CD4-positive, alpha-beta T cell treated with Interleukin-17A for 1 hour (primary cell): ENCODE results near the gene TMEM9.
A peak's percentile ranks its signal among the peaks of the same experiment; 100 is the strongest.

ENCODE experiments used
- DNase-seq: peaks from one replicate; pipeline ENCODE4 v3.0.0-alpha.2; 2020

Gene TMEM9

DNA sequence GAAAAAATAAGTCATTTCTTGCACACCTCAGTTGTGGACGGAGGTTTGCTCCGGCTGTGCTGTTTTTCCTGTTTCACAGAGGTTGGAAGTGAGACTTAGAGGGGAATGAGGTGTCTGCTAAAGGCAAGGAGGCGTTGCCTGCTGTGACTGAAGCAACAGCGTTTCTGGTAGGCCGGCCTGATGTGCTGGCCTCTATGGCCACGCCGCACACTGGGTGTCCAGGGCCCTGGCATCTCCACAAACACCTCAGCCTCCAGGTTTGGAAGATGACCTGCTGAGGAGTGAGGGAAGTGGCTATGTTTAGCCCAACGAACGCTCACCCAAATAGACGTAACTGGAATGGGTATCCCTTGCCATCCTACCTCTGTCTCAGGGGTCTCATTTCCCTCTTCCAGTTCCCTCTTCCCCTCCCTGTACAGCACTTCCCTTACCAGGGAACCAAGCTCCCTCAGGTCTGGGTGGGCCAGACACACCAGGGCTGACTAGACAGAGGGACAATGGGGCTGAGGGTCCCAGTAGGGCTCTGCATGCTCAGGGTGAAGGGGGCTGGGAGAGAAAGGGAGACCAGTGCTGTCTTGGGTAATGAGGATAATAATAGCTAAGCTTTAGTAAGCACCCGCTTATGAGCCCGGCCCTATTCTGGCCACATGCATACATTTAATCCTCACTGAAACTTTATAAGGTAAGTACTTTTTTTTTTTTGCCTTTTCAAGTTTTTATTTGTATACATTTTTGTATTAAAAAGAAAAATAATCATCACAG lies 53.9 kb downstream of the TMEM9 start:
- no peak for DNase-seq

DNA sequence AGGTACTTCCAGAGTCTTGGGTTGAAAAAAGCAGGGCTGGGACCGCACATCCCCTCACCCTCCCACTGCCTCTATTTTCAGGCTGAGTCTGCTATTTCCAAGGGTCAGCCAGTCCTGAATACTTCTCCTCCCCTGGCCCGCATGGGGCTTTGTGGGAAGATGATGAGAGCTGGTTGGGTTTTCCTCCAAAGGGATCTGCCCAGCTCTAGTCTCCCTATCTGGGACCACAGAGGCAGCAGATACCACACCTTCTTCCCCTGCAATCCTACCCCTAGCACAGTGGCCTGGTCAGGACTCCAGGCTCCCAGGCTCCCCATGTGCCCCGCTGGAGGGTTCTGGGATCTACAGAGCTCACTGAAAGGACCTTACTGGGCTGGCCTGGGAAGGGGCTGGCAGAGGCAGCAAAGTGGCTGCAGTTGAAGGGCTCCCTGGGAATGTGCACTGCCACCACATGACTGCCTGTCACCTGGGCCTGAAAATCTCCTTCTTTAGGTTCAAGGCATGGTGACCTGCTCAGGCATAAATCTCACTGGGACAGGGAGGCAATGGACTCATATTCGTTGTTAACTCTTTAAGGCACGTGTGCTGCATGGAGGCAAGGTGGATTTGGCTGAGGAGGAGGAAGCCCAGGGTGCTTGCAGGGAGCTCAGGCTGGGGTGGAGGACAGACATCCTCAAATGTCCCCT lies 55.1 kb downstream of the TMEM9 start:
- no peak for DNase-seq

- DNase-seq = no peak
These were observed 57.1 kb downstream of the TMEM9 start for GRCh38 chr1:201096977-201097856.

DNA sequence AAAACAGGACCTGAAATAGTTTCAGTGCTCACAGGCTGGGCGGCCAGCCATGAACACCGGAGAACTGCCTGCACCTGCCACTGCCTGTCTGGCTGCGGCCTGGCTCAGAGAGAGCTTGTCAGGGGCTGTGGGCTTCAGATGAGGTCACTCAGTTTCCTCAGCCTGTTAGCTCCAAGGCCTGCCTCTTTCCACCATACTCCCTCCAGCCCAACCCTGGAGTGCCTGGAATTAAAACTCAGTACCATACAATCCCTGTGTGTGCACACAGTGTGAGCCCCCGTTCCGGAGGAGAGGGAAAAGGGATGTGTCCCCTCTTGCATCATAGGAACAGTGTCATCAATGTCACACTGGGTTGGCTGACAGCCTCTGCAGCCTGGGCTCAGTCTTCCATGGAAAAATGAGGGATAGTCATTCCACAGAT lies 58.2 kb downstream of the TMEM9 start:
- no peak for DNase-seq

DNA sequence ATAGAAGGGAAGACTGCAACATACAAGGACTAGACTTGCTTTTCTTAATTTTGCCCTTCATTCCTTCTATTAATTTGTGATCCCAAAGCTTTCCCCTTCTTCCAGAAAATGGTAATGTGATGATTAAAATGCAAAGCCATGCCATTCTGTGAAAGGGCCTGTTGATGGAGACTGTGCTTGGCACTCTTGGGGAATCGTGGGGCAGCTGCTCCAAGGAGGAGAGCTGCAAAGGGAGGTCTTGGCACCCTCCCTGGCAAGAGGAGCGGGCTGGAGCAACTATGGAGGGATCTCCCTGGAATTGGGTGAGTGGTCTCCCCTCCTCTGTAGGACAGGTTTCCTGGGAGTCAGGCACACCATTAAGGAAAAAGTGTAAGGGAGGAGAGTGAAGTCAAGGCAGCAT lies 58.7 kb downstream of the TMEM9 start:
- DNase-seq = no peak

DNA sequence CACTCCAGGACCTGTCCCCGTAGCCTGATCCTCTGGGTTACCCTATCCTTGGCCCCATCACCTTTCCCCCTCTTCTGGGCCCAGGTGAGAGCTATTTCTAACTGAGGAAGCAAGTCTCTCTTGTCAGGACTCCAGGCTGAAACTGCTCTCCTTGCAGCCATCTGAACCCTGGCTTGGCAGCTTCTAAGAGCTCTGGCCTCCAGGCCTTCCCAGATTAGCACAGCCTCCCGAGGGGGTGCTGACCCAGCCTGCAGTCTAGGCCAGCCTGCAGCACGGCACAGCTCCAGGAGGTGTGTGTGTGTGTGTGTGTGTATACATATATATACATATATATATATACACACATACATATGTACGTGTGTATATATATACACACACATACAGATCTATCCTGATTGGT lies 59.4 kb downstream of the TMEM9 start:
- no peak for DNase-seq

DNA sequence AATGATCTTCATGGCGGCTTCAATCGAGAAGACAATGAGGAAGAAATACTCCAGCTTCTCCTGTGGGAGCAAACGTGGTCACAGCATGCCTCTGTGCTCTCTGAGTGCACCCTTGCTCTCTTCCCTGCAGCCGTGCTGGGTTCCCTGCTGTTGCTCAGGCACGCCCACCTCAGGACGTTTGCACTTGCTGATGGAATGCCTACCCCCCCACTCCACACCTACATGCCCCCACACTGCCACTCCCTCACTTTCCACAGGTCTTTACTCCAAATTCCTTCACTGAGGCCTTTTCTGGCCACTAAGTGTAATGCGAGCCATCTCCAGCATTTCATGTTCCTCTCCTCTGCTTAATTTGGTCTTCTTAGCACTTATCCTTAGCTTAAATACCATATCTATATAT lies 60.3 kb downstream of the TMEM9 start:
- no peak for DNase-seq

DNA sequence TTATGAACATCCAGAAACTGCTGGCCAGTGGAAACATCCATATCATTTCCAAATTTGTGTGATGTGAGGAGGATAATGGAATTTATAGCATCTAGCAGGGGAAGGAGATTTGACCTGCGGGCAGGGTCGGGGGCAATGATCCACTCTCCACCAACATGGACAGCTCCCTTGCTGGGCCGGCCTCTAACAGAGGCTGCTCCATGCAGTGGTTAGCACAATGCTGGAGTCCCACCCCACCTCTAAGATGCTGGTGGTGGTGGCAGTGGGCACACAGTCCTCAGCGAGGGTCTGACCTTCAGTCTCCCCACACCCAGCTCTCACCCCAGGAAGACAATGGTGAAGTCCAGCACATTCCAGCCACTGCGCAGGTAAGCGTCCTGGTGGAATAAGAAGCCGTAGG lies 60.7 kb downstream of the TMEM9 start:
- no peak for DNase-seq

GRCh38 chr1:201092738-201093137 lies 61.5 kb downstream of the TMEM9 start:
- DNase-seq = no peak

DNA sequence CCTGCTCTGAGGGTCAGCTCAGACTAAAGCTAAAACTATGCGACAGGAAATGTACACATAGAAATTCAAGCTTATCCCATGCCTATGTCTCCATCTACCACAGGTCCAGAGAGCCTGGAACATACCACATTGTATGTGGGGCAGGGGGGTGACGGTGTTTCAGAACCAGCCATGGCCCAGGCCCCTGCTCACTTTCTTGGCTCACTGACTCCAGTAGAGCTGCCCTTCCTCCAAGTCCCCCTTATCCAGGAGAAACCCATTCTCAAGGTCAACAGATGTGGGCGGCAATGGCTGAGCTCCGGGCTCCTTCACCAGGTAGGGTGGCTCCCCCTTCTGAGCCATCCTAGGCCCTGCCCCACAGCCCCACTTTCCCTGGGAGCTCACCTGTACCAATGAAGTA lies 63.0 kb downstream of the TMEM9 start:
- no peak for DNase-seq

DNA sequence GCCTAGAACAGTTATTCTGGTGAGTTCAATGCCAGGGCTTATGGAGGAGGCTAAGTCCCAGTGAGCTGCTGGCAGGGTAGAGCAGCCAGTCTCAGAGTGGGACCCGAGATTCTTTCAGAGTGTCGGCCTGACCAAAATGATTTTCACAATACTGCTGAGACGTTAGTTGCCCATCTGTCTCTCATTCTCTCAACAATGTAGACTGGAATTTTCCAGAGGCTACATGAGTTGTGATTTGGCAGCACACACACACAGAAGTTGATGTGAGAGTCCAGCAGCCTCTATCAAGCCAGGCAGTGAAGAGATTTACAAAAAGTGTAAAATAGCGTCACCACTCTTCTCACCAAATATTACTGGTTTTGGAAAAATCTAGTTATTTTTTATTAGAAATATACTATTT lies 63.7 kb downstream of the TMEM9 start:
- DNase-seq = no peak

DNA sequence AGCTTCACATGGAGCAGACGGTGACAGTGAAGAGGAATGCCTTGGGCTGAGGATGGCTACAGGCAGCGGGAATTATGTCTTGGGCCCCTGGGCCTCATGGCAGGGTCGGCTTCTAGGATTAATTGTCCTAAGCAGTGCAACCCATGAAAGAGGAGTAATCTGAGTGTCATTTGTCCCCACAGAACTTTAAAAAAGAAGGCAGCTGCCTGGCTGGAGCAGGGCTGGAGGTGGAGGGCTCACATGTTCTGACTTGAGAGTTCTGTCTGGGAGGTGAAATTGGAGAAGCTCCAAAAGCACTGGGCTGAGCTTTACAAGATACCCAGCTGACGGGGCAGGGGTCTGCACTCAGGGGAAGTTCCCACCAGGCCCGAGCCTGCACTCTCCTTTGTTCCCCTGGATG lies 64.7 kb downstream of the TMEM9 start:
- DNase-seq = no peak

GRCh38 chr1:201088901-201089525 lies 65.3 kb downstream of the TMEM9 start:
- no peak for DNase-seq

DNA sequence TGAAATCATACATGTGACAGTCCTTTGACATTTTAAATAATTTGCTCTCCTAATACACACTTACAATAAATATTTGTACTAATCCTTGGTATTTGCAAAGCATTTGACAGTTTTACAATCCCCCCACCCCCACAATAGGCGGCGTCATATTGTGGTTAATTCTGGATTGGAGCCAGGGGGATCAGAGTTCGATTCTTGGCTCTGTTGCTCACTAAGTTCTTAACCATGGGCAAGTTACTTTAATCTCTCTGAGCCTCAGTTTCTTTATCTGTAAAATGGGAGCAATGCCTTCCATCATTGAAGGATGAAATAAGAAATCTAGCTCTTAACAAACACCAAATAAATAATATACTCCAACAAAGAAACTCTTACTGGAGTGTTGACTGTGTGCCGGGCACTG lies 65.9 kb downstream of the TMEM9 start:
- DNase-seq = no peak

DNA sequence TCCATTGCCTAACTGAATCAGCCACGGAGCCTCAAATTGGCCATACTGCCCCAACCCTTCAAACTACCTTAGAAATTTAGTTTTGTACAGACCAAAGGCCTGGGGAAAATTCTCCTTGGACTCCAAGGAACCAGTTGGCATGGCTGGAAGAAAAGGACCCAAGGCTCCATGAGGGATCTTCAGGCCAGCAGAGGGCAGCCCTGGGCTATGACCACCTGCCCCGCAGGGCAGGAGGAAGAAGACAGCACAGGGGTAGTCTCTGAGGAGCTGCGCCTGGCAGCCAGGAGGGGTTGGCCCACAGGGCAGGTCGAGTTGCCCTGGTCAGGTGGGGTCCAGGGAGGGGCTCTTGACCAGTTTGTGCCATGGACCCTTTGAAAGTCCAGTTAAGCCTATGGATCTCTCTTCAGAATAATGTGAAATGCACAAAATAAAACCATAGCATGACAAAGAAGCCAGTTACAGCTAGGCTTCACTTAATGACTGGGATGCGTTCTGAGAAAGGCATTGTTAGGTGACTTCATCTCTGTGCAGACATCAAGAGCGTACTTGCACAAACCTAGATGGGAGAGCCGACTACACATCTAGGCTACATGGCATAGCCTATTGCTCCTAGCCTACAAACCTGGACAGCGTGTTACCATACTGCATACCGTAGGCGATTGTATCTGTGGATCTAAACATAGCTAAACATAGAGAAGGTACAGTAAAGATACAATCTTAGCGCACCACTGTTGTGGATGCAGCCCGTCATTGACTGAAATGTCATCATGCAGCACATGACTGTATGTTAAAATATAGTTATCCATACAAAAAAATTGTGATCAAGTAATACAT lies 68.2 kb downstream of the TMEM9 start:
- peak; percentile 29 for DNase-seq
